Measurements from ENCODE around the gene ASTN2.

ASTN2 gene, protein sequence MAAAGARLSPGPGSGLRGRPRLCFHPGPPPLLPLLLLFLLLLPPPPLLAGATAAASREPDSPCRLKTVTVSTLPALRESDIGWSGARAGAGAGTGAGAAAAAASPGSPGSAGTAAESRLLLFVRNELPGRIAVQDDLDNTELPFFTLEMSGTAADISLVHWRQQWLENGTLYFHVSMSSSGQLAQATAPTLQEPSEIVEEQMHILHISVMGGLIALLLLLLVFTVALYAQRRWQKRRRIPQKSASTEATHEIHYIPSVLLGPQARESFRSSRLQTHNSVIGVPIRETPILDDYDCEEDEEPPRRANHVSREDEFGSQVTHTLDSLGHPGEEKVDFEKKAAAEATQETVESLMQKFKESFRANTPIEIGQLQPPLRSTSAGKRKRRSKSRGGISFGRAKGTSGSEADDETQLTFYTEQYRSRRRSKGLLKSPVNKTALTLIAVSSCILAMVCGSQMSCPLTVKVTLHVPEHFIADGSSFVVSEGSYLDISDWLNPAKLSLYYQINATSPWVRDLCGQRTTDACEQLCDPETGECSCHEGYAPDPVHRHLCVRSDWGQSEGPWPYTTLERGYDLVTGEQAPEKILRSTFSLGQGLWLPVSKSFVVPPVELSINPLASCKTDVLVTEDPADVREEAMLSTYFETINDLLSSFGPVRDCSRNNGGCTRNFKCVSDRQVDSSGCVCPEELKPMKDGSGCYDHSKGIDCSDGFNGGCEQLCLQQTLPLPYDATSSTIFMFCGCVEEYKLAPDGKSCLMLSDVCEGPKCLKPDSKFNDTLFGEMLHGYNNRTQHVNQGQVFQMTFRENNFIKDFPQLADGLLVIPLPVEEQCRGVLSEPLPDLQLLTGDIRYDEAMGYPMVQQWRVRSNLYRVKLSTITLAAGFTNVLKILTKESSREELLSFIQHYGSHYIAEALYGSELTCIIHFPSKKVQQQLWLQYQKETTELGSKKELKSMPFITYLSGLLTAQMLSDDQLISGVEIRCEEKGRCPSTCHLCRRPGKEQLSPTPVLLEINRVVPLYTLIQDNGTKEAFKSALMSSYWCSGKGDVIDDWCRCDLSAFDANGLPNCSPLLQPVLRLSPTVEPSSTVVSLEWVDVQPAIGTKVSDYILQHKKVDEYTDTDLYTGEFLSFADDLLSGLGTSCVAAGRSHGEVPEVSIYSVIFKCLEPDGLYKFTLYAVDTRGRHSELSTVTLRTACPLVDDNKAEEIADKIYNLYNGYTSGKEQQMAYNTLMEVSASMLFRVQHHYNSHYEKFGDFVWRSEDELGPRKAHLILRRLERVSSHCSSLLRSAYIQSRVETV (N-terminal part only)

DNA sequence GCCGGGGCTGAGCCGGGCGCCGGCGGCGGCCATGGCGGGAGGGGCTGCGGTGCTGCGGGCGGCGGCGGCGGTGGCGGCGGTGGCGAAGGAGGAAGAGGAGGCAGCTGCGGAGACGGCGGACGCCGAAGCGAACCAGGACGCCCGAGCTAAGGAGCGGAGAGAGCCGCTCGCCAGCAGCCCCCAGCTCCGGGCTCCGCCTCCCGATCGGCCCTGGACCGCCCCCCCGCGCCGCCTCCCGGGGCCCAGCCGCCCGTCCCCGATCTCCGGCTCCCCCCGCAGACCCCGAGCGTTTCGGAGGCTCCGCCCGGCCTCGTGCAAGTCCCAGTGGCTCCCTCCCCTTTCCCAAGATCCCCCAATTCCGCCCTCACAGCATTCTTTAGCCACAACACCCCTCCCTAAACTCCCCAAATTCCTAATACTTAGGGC lies at the start of gene ASTN2:
Gene ASTN2, minus strand, starts transcription at position 152 of the 426 bp plus-strand sequence. Its CDS starts 119 bp downstream, at position 33.
- DNase-seq (ENCODE audit: low read depth, low spot score): no peak

DNA sequence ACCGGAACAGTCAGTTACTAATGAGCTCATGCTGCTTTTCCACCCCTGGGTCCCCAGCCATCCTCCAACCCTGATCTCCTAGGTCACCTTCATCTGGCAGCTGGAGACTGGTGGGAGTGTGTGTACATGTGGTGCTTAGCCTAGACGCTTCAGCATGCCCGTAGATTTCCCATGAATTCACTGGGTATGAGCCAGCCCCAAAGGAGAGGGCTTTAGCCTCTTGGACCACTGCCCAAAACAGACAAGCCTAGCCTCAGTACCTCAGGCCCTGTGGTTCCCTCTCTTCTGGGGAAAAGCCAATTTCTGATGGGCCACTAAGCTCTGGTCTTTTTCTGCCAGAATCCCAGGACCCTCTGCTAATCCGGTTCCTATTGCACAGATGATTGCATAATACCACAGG lies 48.0 kb upstream of the ASTN2 start:
- DNase-seq (ENCODE audit: low read depth, low spot score): no peak

DNA sequence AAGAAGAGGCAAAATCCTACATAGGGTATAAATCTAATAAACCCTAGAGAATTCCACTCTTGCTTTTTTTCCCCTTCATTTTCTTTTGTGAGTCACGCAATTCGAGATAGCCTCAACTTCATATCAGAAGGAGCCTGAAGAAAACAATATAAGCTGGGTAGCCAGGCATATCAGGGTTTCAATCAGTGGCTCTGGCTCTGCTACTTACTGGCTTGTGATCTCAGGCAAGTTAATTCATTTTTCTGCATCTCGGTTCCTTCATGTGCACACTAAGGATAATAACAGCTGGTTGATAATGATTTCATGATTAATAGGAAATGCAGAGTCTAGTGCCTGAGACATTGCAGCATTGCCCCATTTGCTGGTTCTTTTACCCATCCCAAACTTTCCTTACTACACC lies 46.5 kb upstream of the ASTN2 start:
- no peak for DNase-seq (ENCODE audit: low read depth, low spot score)

DNA sequence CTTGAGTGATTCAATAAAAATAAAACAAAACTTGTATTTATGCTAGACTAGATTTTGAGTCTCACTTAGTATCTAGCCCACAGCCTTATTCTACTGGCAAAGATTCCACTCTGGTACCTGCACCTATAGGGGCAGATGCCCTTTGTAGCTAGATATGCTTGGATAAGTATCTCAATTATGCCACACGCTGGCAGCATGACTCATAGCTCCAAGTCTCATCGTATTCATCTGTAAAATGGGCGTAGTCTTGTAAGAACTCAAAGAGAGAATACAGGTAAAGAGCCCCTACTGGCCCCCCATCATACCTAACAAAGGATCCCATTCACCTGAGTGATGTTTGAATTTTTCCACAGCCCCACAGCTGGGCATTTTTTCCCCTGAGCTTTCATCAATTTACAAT lies 45.9 kb upstream of the ASTN2 start:
- no peak for DNase-seq (ENCODE audit: low read depth, low spot score)

DNA sequence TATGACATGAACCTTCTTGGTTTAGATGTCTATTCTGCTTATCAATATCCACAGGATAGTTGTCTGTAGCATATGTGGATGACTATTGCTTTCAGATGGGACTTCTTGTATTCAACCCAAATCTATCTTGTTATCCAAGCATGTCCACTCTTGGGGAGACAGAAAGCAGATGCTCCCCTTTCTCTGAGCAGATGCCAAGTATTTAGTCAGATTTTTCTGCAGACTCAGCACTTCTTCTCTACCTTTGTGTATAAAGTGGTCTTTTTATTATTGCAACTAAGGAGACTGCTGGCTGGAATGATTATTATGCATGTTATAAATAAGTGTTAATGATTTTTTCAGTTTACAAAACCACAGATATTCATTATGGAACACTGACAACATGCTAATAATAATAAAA lies 45.1 kb upstream of the ASTN2 start:
- no peak for DNase-seq (ENCODE audit: low read depth, low spot score)

DNA sequence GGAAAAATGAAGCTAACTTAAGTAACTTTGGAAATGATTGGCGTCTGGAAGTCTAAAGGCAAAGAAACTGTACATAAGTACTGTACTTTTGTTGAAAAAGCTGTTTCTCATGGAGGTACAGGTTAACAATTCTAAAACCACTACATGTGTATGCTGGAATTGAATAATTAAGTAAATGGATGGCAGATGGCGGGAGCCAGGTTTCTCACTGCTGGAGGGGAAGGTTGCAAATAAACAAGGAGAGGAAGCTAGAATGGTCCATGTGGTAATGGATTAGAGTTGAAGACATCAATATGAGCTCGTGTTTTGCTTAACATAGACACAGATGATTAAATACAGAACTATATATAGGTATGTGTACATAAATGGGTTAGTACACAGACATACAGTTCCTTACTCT lies 43.2 kb upstream of the ASTN2 start:
- no peak for DNase-seq (ENCODE audit: low read depth, low spot score)

DNA sequence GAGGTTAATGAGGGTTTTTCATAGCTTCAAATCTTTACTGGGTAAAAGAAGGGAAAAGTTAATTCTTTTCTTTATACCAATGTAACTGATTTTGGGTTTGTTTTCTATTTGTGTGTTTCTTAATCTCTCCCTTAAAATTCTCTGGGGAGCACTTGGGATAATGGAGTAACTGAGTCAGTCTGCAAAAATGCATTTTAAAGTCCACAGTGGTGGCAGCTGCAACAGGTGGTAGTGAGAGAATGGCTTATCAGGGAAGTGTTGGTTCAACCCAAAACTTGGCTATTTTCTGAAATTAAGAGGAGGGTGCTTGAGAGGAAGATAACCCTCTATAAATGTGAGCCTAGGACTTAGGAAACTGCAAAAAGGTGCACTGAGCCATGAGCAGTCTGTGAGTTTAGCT lies 39.9 kb upstream of the ASTN2 start:
- no peak for DNase-seq (ENCODE audit: low read depth, low spot score)

DNA sequence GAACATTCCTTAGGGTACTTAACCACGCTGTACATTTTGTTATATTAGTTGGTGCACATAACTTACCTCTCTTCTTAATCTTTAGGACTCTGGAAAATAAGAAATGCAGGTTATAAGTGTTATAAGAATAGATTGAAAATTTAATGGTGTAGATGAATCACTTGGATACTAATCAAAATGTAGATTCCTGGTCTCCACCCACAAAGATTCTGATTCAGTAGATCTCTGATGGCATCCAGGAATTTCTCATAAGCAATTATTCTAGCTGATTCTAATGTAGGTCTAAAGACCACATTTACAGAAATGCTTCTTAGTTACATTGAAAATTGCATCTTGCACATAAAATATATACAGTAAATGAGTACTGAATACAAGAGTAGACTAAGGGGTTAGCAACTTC lies 38.9 kb upstream of the ASTN2 start:
- no peak for DNase-seq (ENCODE audit: low read depth, low spot score)

DNA sequence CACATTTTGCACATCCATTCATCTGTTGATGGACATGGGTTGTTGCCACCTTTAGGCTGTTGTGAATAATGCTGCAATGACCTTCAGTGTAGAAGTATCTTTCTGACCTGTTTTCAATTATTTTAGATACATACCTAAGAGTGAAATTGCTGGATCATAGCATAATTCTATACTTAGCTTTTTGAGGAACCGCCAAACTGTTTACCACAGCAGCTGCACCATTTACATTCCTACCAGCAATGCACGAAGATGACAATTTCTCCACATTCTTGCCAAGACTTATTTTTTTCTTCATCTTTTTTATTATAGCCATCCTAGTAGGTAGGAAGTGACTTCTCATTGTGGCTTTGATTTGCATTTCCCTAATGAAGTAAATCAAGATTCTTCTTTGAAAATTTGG lies 36.5 kb upstream of the ASTN2 start:
- no peak for DNase-seq (ENCODE audit: low read depth, low spot score)

DNA sequence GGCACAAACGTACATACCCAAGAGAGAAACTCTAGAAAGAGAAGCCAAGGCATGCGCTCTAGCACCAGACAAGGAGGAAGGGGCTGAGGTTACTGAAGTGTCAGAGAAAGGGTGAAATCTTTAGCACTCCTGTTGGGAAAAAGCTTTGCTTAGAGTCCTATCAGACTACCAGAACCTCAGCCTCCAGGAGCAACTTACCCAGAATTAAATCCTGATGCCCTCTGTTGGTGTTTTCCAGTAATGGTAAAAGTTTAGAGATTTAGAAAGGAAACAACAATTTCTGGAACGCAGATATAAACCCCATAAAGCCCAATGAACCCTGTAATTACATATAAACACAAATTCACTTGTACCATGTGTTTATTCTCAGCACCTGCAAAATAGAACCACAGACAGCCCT lies 33.2 kb upstream of the ASTN2 start:
- DNase-seq (ENCODE audit: low read depth, low spot score): no peak

DNA sequence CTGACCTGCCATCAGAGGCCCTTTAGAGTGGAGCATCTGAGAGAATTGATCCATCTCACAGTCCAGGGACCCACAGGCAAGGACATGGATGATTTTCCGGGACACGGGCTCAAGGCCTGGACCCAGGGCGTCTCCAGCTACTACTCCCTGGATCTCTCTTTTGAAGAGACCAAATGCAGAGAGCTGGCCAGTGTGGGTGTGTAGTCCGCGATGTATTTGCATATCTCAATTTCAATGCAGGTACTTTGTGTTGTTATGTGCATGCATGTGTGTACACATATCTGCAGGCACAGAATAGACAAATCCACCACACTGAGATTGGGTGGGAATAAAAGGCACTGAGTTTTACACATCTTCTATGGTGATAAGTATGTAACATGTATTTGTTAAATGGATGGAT lies 30.8 kb upstream of the ASTN2 start:
- DNase-seq (ENCODE audit: low read depth, low spot score): no peak

DNA sequence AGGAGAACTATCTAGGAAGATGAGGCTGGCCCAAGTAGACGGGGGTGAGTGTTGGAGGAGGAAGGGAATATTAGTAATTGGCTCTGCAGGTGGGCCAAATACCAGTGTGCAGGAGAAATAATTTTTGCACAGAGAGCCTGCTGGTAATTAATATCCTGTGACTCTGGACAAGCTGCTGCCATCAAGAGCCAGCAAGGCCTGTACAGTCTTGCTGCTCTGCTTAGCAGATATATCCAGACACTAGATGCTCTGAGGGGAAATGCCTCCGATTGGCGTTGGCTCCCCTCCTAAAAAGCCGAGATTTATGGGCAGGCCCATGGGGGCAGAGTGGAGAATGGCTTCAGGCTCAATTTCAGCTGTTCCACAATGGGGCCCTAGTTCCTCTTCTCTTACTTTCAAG lies 29.6 kb upstream of the ASTN2 start:
- DNase-seq (ENCODE audit: low read depth, low spot score): no peak

DNA sequence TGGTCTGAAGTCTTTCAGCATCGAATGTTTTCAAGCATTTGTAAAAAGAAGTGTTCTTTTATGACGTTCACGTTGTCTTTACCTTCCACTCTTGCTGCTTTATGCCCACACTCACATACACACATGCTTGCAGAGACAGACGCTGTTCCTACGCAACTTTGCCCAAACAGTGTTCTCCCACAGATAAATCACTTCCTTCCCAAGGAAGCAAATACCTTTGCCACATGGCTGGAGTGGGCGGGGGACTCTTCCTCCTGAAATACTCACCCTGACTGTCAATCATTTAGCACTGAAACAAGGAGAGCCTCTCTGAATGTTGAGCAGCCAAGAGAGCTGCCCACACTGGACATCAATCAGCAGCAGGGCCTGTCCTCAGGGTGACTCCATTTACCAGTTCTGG lies 22.4 kb upstream of the ASTN2 start:
- no peak for DNase-seq (ENCODE audit: low read depth, low spot score)

DNA sequence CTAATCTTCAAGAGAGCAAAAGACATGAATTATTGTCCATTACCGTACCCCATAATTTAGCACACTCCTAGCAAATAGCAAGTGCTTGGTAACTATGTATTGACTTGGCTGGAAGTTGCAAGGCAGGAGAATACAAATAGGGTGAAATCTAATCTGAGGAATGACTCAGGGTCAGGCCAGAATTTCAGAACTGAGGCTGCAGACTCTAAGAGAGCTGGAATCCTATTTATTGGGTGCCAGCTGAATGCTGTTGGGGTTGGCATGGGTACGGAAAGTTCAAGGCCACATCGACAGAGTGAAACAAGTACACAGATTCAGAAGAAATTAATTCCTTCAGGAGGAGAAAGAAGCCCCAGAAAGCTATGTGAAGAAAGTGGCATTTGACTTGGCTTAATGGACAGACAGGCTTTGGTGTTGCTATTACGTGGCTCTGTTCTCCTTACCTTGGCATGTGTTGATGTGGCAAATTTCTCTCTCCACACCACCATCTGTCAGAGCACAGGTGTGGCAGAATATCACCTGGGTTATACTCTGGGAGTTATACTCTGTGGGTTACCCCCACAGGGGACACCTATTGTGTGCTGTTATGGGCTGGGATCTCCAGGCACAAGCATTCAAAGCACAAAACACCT lies 20.9 kb upstream of the ASTN2 start:
- DNase-seq (ENCODE audit: low read depth, low spot score): no peak

DNA sequence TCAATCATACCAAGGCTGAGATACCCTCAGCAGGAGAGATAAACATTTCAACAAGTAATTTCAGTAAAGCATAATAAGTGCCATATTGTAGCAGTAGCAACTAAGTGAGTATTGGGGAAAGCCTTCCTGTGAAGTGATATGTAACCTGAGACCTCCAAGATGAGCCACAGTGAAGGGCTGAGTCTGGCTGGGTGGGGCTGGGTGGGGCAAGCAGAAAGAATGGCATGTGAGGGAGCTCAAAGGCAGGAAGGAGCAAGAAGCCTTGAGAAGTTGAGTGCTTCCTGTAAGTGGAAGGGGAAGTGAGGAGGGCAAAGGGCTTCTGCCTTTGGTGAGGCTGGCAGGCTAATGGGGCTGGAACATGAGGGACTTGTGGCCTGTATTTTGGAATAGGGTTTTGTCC lies 19.7 kb upstream of the ASTN2 start:
- DNase-seq (ENCODE audit: low read depth, low spot score): no peak

DNA sequence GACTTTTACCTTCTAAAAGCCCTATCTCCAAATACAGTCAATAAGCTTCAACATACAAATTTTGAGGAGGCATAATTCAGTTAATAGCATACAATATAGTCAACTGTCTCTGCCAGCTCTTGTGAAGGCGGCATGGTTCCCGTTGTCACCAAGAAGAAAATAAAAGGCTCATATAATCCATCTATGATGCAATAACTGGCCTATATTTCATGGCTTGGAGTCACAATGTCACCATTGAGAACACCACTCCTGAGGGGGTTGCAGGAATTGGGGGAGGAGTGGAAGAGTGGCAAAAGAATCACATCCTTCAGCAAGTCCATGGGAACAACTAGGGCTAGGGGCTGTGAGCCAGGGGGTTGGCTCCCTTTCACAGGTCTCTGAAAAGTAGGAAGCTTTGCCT lies 16.0 kb upstream of the ASTN2 start:
- DNase-seq (ENCODE audit: low read depth, low spot score): no peak

DNA sequence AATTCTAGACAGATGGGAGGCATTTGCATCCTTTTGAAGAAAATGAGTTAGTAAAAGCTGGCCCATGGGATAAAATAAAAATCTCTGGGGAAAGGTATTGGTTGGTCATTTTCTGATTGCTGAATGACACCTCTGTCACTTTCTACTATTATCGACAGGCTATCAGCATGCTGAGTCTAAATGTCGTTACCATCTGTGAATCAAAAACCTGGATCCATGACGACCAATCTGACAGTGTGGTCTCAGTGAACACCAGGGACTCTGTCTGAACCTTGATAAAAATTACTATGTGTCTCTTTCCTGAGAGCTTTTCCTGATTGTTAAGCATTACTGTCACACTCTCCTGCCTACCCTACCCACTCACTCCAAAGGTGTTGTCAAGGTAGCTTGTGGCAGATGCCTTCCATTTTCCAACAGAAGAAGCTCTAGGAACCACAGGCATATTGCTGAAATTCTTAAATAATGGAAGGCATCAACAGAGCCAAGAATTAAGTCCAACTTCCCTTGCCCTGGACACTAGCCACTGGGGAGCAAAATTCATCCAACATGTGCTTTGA lies 12.6 kb upstream of the ASTN2 start:
- no peak for DNase-seq (ENCODE audit: low read depth, low spot score)

DNA sequence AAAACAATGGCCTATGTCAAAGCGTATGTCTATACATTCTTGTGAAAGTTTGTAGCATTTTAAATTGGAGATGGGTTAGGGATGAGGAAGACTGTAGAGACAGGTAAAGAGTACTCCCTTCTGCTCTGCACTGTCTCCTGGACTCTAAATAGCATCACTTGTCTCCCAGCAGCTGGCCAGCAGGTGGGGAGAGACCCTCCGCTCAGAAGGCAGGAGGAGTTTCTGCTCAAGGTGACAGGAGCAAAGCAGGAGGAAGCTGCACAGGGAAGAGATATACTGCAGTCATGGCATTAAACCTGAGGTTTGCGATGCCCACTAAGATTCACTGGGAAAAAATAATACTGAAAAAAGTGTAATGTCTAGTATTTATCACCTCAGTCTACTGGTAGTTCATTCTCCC lies 10.7 kb upstream of the ASTN2 start:
- no peak for DNase-seq (ENCODE audit: low read depth, low spot score)

DNA sequence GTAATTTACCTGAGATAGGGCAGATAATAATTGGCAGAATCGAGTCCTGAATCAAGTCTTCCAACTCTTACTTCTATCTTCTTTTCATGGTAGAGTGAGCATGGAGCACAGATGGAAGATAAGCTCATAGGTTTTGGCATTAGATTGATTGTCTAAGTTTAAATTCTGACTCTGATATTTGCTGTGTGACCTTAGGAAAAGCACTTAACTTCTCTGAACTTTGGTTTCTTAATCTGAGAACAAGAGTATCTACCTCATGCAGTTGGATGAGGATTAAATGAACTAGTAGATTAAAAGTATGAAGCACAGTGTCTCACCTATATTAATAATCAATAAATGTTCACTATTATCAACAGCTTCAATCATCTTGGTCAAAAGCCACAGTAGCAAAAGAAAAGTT lies 9.4 kb upstream of the ASTN2 start:
- DNase-seq (ENCODE audit: low read depth, low spot score): no peak

DNA sequence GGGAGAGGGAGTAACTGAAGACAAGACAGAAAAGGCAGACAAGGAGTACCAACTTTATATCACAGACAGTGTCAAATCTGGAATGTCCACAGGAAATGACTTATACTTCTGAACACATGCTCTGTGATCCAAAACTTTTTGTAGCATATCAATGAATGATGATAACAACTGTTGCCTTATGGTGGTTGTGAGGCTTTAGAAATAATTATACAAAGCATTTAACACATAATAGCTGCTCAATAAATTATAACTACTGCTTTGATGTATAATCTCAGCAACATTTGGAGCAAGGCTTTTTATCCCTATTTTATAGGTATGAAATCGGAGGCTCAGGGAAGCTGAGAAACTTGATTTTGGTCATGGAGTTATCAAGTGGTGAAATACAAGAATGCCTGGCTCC lies 3.3 kb upstream of the ASTN2 start:
- DNase-seq (ENCODE audit: low read depth, low spot score): no peak

DNA sequence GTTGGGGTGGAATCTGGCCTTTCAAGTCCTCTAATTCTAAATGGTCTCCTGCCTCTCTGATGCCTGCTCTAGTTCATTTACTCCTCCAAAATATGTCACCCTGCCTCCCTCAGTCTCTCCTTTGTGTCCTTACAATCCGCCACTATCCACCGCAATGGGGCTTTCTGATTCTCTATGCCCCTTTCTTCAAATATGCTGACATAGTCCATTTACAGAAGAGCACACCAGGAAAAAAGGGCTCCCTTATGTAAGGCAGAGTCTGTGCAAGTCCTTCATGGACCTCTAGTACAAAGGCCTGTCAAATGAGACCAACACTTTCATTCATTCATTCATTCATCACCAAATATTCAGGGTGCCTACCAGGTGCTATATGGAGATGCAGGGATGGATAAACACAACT lies 2.0 kb upstream of the ASTN2 start:
- no peak for DNase-seq (ENCODE audit: low read depth, low spot score)
